ENCODE measurements around the gene ADPRM.

- TF ChIP-seq RAD21 (IDR thresholded peaks at IDR 0.05), result no peak
- no peak for TF ChIP-seq CTCF (IDR thresholded peaks at IDR 0.05; ENCODE audit: low read depth, low read length, missing input control)
Observed at GRCh38 chr17:10705727-10706126, 8.3 kb downstream of the ADPRM start.

Measured in liver (tissue), 3 donors.